HG02970 (cell line): Measurements from ENCODE around the gene OST4.
A peak's percentile ranks its signal among the peaks of the same experiment; 100 is the strongest.
"Not testable (repeated sequence)": the region's sequence is repeated elsewhere in the genome, so short reads cannot be mapped to it uniquely, and the experiment has no call there.

Experiments
- ATAC-seq: cut with Tn5 transposase; IDR thresholded peaks from one replicate; pipeline ENCODE4 v1.9.1; 2021; ENCODE audit warnings: mild to moderate bottlenecking, moderate library complexity, moderate number of reproducible peaks; ENCODE audit not compliant: unreplicated experiment, low FRiP score

Gene OST4

GRCh38 chr2:27071277-27071989, at the start of gene OST4:
Gene OST4 (minus strand): TSS chr2:27071654.
- ATAC-seq, result peak; percentile 91

- ATAC-seq, result not testable (repeated sequence)
These were observed 47.8 kb upstream of the OST4 start for GRCh38 chr2:27119330-27119670.

- no peak for ATAC-seq
These were observed 47.3 kb upstream of the OST4 start, which contains the start of gene CGREF1 for GRCh38 chr2:27118525-27119329. Gene CGREF1 (minus strand): TSS chr2:27119128. CDS start chr2:27104366, 14,762 bp downstream.

GRCh38 chr2:27117995-27118524, 46.6 kb upstream of the OST4 start:
- no peak for ATAC-seq

GRCh38 chr2:27115519-27115918, 44.1 kb upstream of the OST4 start:
- ATAC-seq, result no peak

GRCh38 chr2:27111392-27112078, 40.1 kb upstream of the OST4 start:
- ATAC-seq, result not testable (repeated sequence)

GRCh38 chr2:27110603-27111352, 39.3 kb upstream of the OST4 start:
- not testable (repeated sequence) for ATAC-seq

GRCh38 chr2:27109083-27109482, 37.6 kb upstream of the OST4 start:
- ATAC-seq, result no peak

GRCh38 chr2:27108221-27108620, 36.8 kb upstream of the OST4 start:
- no peak for ATAC-seq

- no peak for ATAC-seq
These were observed 34.5 kb upstream of the OST4 start for GRCh38 chr2:27105981-27106380.

GRCh38 chr2:27102329-27102728, 30.9 kb upstream of the OST4 start:
- ATAC-seq, result no peak

GRCh38 chr2:27100036-27100435, 28.6 kb upstream of the OST4 start:
- no peak for ATAC-seq

- no peak for ATAC-seq
These were observed 28.0 kb upstream of the OST4 start for GRCh38 chr2:27099334-27099955.

- ATAC-seq, result no peak
These were observed 25.9 kb upstream of the OST4 start for GRCh38 chr2:27097341-27097740.

GRCh38 chr2:27096748-27097297, 25.4 kb upstream of the OST4 start:
- ATAC-seq, result no peak

- ATAC-seq, result no peak
These were observed 24.5 kb upstream of the OST4 start for GRCh38 chr2:27095745-27096651.

- ATAC-seq, result no peak
These were observed 23.9 kb upstream of the OST4 start for GRCh38 chr2:27095427-27095744.

GRCh38 chr2:27094353-27094984, 23.0 kb upstream of the OST4 start:
- ATAC-seq, result no peak
